VCaP (cell line): ENCODE measurements around the gene INA.

Experiments
- H3K27ac ChIP-seq: fragments of 450-650 bp; 2 replicates; pipeline ENCODE4 v1.5.1; 2017
- CTCF ChIP-seq: fragments of 450-650 bp; conservative IDR thresholded peaks from 2 replicates; pipeline ENCODE4 v1.5.1; 2017; ENCODE audit warnings: mild to moderate bottlenecking, moderate library complexity

The INA gene

GRCh38 chr10:103333934-103334520 is 57.1 kb downstream of the INA start:
- TF ChIP-seq CTCF: peak; percentile 80
- H3K27ac ChIP-seq: no peak overlapping the region

GRCh38 chr10:103334567-103334966 is 57.6 kb downstream of the INA start:
- TF ChIP-seq CTCF: no peak
- no peak overlapping the region for H3K27ac ChIP-seq

- H3K27ac ChIP-seq: no peak overlapping the region
Observed at GRCh38 chr10:103336370-103336769, 59.4 kb downstream of the INA start.

More at GRCh38 chr10:103336370-103336769, 59.4 kb downstream of the INA start:
- no peak for TF ChIP-seq CTCF
